IMR-90 (cell line): ENCODE measurements around the gene SVEP1. TPM values are rescaled to one million over a fixed set of nuclear protein-coding genes. Genes with fewer than 3 reads are reported as not detected.

Experiments used
- ATAC-seq: fragments of 200-7000 bp; cut with Tn5 transposase; 2 replicates; pipeline ENCODE4 v1.9.1; 2020; ENCODE audit warnings: low read depth, mild to moderate bottlenecking, moderate library complexity
- BruUV-seq: library from RNA; stranded (reverse); fragments of 400-500 nt; replicated peaks from 2 replicates; lab custom pipeline; 2021; lab: Mats Ljungman, UMichigan
- CTCF ChIA-PET: fragments of 300-600 bp; formaldehyde crosslinking; extraction: SDS; loops from one replicate; lab custom pipeline; 2021; ENCODE audit warnings: antibody characterized with exemption; lab: Yijun Ruan, JAX
- POLR2A ChIA-PET: fragments of 300-600 bp; sonication (Branson Sonifier 250); formaldehyde crosslinking; loops from one replicate; lab custom pipeline; 2022; ENCODE audit warnings: antibody characterized with exemption; ENCODE audit not compliant: unreplicated experiment; lab: Charles Lee
- DNase-seq: peaks from one replicate; pipeline ENCODE4 v3.0.0; 2013
- H2AFZ ChIP-seq: replicated peaks from 2 replicates; pipeline ENCODE3; 2013; ENCODE audit warnings: low read length, mild to moderate bottlenecking; ENCODE audit not compliant: poor library complexity
- H2AK5ac ChIP-seq: 2 replicates; pipeline ENCODE4 v1.6.1; 2013; ENCODE audit warnings: low read depth, low read length, inconsistent platforms
- H2AK9ac ChIP-seq: replicated peaks from 2 replicates; pipeline ENCODE3; 2013; ENCODE audit warnings: mild to moderate bottlenecking, low read depth, low read length, moderate library complexity; ENCODE audit not compliant: poor library complexity
- H2BK120ac ChIP-seq: 2 replicates; pipeline ENCODE4 v1.6.1; 2013; ENCODE audit warnings: low read depth, low read length, inconsistent platforms
- H2BK15ac ChIP-seq: 3 replicates; pipeline ENCODE4 v1.6.1; 2013; ENCODE audit warnings: low read depth, low read length, inconsistent platforms
- H2BK20ac ChIP-seq: 2 replicates; pipeline ENCODE4 v1.6.1; 2013; ENCODE audit warnings: low read depth, mild to moderate bottlenecking, inconsistent platforms, low read length, moderate library complexity
- H2BK5ac ChIP-seq: 2 replicates; pipeline ENCODE4 v1.6.1; 2013; ENCODE audit warnings: mild to moderate bottlenecking, low read depth, low read length, inconsistent platforms; ENCODE audit not compliant: poor library complexity, severe bottlenecking
- H3K14ac ChIP-seq: replicated peaks from 2 replicates; pipeline ENCODE4 v1.6.1; 2013; ENCODE audit warnings: low read depth, low read length, inconsistent platforms
- H3K18ac ChIP-seq: 2 replicates; pipeline ENCODE4 v1.6.1; 2013; ENCODE audit warnings: low read depth, low read length, control low read depth
- H3K23ac ChIP-seq: 2 replicates; pipeline ENCODE4 v1.6.1; 2013; ENCODE audit warnings: low read depth, low read length, inconsistent platforms
- H3K27ac ChIP-seq: 2 replicates; pipeline ENCODE4 v1.5.1; 2013; ENCODE audit warnings: mild to moderate bottlenecking, control low read depth, low read length; ENCODE audit not compliant: insufficient read depth
- H3K27me3 ChIP-seq: 2 replicates; pipeline ENCODE4 v1.6.1; 2013; ENCODE audit warnings: low read length; ENCODE audit not compliant: control insufficient read depth, insufficient read depth
- H3K36me3 ChIP-seq: 2 replicates; pipeline ENCODE4 v1.6.1; 2013; ENCODE audit warnings: low read length, mixed read lengths; ENCODE audit not compliant: control insufficient read depth, insufficient read depth
- H3K4ac ChIP-seq: 2 replicates; pipeline ENCODE4 v1.6.1; 2013; ENCODE audit warnings: low read depth, low read length, inconsistent platforms
- H3K4me1 ChIP-seq: 2 replicates; pipeline ENCODE4 v1.6.1; 2013; ENCODE audit warnings: low read length, mixed read lengths; ENCODE audit not compliant: control insufficient read depth, insufficient read depth
- H3K4me2 ChIP-seq: 2 replicates; pipeline ENCODE4 v1.6.1; 2013; ENCODE audit warnings: low read depth, mild to moderate bottlenecking, control low read depth, low read length, moderate library complexity
- H3K4me3 ChIP-seq: 2 replicates; pipeline ENCODE4 v1.5.1; 2013; ENCODE audit warnings: low read depth, mild to moderate bottlenecking, control low read depth, low read length, moderate library complexity; ENCODE audit not compliant: insufficient read depth
- H3K56ac ChIP-seq: 2 replicates; pipeline ENCODE4 v1.6.1; 2013; ENCODE audit warnings: low read length, inconsistent platforms; ENCODE audit not compliant: insufficient read depth; ENCODE audit errors: extremely low read depth
- H3K79me1 ChIP-seq, 2 experiments: 2 replicates each; pipeline ENCODE4 v1.6.1; 2013; ENCODE audit warnings: low read length in 2 of 2, inconsistent platforms in 1 of 2, low read depth in 1 of 2
- H3K9ac ChIP-seq: 2 replicates; pipeline ENCODE4 v1.6.1; 2013; ENCODE audit warnings: low read depth, low read length, control low read depth
- H3K9me1 ChIP-seq: 2 replicates; pipeline ENCODE4 v1.6.1; 2013; ENCODE audit warnings: low read length, inconsistent platforms; ENCODE audit not compliant: insufficient read depth
- H3K9me3 ChIP-seq: 2 replicates; pipeline ENCODE4 v1.6.1; 2013; ENCODE audit warnings: low read length; ENCODE audit not compliant: control insufficient read depth, insufficient read depth
- H4K20me1 ChIP-seq: 2 replicates; pipeline ENCODE4 v1.6.1; 2013; ENCODE audit warnings: low read length, inconsistent platforms; ENCODE audit not compliant: insufficient read depth
- H4K5ac ChIP-seq: 2 replicates; pipeline ENCODE4 v1.6.1; 2013; ENCODE audit warnings: mild to moderate bottlenecking, low read depth, low read length, control low read depth
- H4K8ac ChIP-seq, 2 experiments: 2 replicates each; pipeline ENCODE4 v1.6.1; 2013; ENCODE audit warnings: low read depth in 2 of 2, low read length in 2 of 2, control low read depth in 1 of 2, inconsistent platforms in 1 of 2
- H4K91ac ChIP-seq: 2 replicates; pipeline ENCODE4 v1.6.1; 2013; ENCODE audit warnings: low read depth, low read length, inconsistent platforms; ENCODE audit not compliant: insufficient read depth
- BHLHE40 ChIP-seq: fragments of 150-350 bp; IDR thresholded peaks from 2 replicates; pipeline ENCODE4 v1.6.1; 2016; ENCODE audit warnings: mild to moderate bottlenecking, low read depth, low read length
- CEBPB ChIP-seq: IDR thresholded peaks from 2 replicates; pipeline ENCODE4 v1.6.1; 2012; ENCODE audit warnings: low read depth, low read length, improper control_type of control experiment
- CHD1 ChIP-seq: IDR thresholded peaks from 2 replicates; pipeline ENCODE4 v1.6.1; 2012; ENCODE audit warnings: low read depth, low read length, improper control_type of control experiment
- CTCF ChIP-seq: conservative IDR thresholded peaks from 2 replicates; pipeline ENCODE4 v1.5.1; 2012; ENCODE audit warnings: mild to moderate bottlenecking, low read depth, low read length, improper control_type of control experiment
- ELK1 ChIP-seq: fragments of 150-350 bp; IDR thresholded peaks from 2 replicates; pipeline ENCODE4 v1.6.1; 2016; ENCODE audit warnings: low read depth, mild to moderate bottlenecking, low read length, moderate library complexity, borderline replicate concordance
- FOS ChIP-seq: fragments of 150-350 bp; IDR thresholded peaks from 2 replicates; pipeline ENCODE4 v1.6.1; 2016; ENCODE audit warnings: low read depth, low read length
- MAFK ChIP-seq: IDR thresholded peaks from 2 replicates; pipeline ENCODE4 v1.6.1; 2012; ENCODE audit warnings: low read depth, low read length, improper control_type of control experiment
- MAZ ChIP-seq: IDR thresholded peaks from 2 replicates; pipeline ENCODE4 v1.6.1; 2012; ENCODE audit warnings: low read depth, mild to moderate bottlenecking, low read length, improper control_type of control experiment, moderate library complexity, borderline replicate concordance
- MXI1 ChIP-seq: IDR thresholded peaks from 2 replicates; pipeline ENCODE4 v1.6.1; 2012; ENCODE audit warnings: low read depth, mild to moderate bottlenecking, low read length, moderate library complexity, borderline replicate concordance
- NFE2L2 ChIP-seq: fragments of 150-350 bp; IDR thresholded peaks from 2 replicates; pipeline ENCODE4 v1.6.1; 2016; ENCODE audit warnings: low read depth, mild to moderate bottlenecking, low read length
- POLR2A ChIP-seq: IDR thresholded peaks from 2 replicates; pipeline ENCODE4 v1.6.1; 2012; ENCODE audit warnings: mild to moderate bottlenecking, low read depth, low read length
- RAD21 ChIP-seq: IDR thresholded peaks from 2 replicates; pipeline ENCODE4 v1.6.1; 2012; ENCODE audit warnings: low read length, improper control_type of control experiment
- RCOR1 ChIP-seq: IDR thresholded peaks from 2 replicates; pipeline ENCODE4 v1.6.1; 2012; ENCODE audit warnings: mild to moderate bottlenecking, low read length, improper control_type of control experiment; ENCODE audit not compliant: insufficient replicate concordance
- RFX5 ChIP-seq: IDR thresholded peaks from 2 replicates; pipeline ENCODE4 v1.8.0; 2012; ENCODE audit warnings: low read depth, mild to moderate bottlenecking, low read length, moderate library complexity
- SMC3 ChIP-seq: fragments of 150-350 bp; IDR thresholded peaks from 2 replicates; pipeline ENCODE4 v1.6.1; 2016; ENCODE audit warnings: low read depth, mild to moderate bottlenecking, antibody characterized with exemption, low read length, moderate library complexity
- USF2 ChIP-seq: fragments of 150-350 bp; IDR thresholded peaks from 2 replicates; pipeline ENCODE4 v1.6.1; 2017; ENCODE audit warnings: mild to moderate bottlenecking, antibody characterized with exemption, low read length, low read depth
- dilution Hi-C: fragments of 300-500 bp; cut with HindIII; formaldehyde crosslinking; loops from one replicate; pipeline ENCODE4 v1.14.3; 2018; ENCODE audit warnings: low sequenced_read_pairs; ENCODE audit not compliant: unreplicated experiment
- in situ Hi-C: fragments of 300-500 bp; cut with MboI; formaldehyde crosslinking; loops from 3 replicates; pipeline ENCODE4 v1.14.3; 2019; ENCODE audit warnings: low sequenced_read_pairs, inconsistent platforms, mixed read lengths
- intact Hi-C: fragments of 100-400 bp; cut with micrococcal nuclease; formaldehyde crosslinking; loops from 2 replicates; pipeline ENCODE4 v1.10.0; 2022
- polyA plus RNA-seq, 3 experiments: library from polyadenylated mRNA; depleted of rRNA; stranded (reverse); fragments of >200 nt; gene quantifications; 2 replicates each; pipeline ENCODE4 v1.2.3, GENCODE V29; 2012; ENCODE audit warnings: low replicate concordance in 1 of 3
- total RNA-seq: library from RNA; depleted of rRNA; stranded (reverse); fragments of >200 nt; gene quantifications from 2 replicates; pipeline ENCODE4 v1.2.3, GENCODE V29; 2012

The SVEP1 gene
- total and polyA plus RNA-seq, 2 of the 4 experiments (the other 2 are of a cell fraction) = 4.8 to 16.7 TPM

- CTCF ChIA-PET = no interaction called here
- H2AK5ac ChIP-seq = no peak overlapping the region
- no TSS peak for BruUV-seq
These were observed 47.8 kb downstream of the SVEP1 start for GRCh38 chr9:110531776-110532175.

More at GRCh38 chr9:110531776-110532175, 47.8 kb downstream of the SVEP1 start:
- Histone ChIP-seq H3K4me2 (no peak overlapping the region), H3K27me3 (no peaks in the 10 kb centered on the region), H3K14ac (no peak overlapping the region), H3K56ac (no peak overlapping the region), H3K4me1 (no peaks in the 10 kb centered on the region; the same call in 1 of the 2 replicates), H4K20me1 (no peaks in the 10 kb centered on the region), H4K91ac (no peak overlapping the region), H2AK9ac (no peak overlapping the region), H3K4ac (no peak overlapping the region), H3K9me1 (no peaks in the 10 kb centered on the region), H3K9me3 (no peaks in the 10 kb centered on the region), H4K8ac (no peak overlapping the region), H3K18ac (no peak overlapping the region), H3K79me1 (no peaks in the 10 kb centered on the region), H3K4me3 (no peak overlapping the region), H2BK120ac (no peak overlapping the region), H2BK20ac (no peak overlapping the region), H2BK15ac (no peak overlapping the region), H3K23ac (no peak overlapping the region), H3K36me3 (no peaks in the 10 kb centered on the region), H2AFZ (no peak overlapping the region), H2BK5ac (no peak overlapping the region), H3K27ac (no peak overlapping the region), H4K5ac (peak overlapping the region; percentile 43; the same call in 1 of the 2 replicates), H3K9ac (no peak overlapping the region)
- dilution Hi-C loops (no loop called here), in situ Hi-C loops (no loop called here), intact Hi-C loops (no loop called here)
- DNase-seq = peak; percentile 55
- no peak for ATAC-seq
- POLR2A ChIA-PET = no interaction called here
- TF ChIP-seq RFX5 (no peak), CEBPB (no peak), CTCF (no peak), ELK1 (no peak), MAFK (no peak), MXI1 (no peak), RAD21 (no peak), RCOR1 (no peak), CHD1 (no peak), MAZ (no peak), SMC3 (no peak), USF2 (no peak), NFE2L2 (no peak), POLR2A (no peak), FOS (no peak), BHLHE40 (no peak)
